Cerebellar cortex (tissue), 1 donor: ENCODE results near the gene OR6Q1.

Experiments
- DNase-seq: peaks from one replicate; pipeline ENCODE4 v3.0.0-alpha.2; 2015; ENCODE audit warnings: low spot score

The OR6Q1 gene

DNA sequence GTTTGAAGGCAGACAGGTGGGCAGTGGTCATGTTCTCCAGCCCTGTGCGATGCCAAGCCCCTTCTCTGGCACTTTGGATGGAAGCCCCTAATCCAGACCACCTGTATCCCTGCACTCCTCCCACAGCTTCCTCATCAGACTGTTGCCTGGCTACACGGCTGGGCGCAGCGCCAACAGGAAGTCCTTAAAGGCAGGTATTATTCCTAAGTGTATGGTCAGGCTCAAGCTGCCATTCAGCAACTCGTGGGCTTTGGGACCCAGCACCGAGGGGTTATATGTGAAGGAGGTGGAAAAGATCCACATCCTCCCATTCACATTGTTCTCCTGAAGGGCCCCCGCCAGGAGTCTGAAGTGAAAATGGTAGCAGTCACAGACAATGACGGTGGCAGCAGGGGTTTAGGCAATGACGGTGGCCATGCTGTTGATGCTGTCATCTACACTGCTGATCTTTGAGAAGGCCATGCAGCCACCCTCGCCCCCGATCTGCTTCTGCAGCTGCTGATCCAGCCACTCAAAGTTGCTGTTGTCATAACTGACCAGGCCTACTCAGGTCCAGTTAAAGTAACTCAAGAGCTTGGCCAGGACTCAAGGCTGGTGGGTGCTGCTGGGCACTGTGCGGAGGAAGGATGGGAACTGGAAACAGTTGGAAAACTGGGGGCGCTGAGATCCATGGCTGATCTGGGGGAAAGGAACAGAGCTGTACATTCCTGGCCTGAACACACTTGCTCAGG, 27.7 kb downstream of the OR6Q1 start:
- DNase-seq = no peak

DNA sequence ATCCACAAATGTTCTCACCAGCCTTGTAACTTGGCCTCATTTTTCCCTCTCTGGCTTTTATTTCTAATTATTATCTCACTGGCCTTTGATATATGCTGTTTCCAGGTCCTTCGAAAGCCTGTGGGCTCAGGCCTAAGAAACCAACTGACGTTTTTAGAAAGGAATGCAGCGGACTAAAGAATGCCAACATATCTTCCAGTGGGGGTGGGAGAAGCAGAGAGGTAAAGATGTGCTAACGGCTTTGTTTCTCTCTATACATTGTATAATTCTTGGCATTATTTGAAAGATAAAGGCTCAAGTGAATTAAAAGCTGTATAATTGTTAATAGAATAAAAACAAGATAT, 28.2 kb downstream of the OR6Q1 start:
- DNase-seq = no peak

DNA sequence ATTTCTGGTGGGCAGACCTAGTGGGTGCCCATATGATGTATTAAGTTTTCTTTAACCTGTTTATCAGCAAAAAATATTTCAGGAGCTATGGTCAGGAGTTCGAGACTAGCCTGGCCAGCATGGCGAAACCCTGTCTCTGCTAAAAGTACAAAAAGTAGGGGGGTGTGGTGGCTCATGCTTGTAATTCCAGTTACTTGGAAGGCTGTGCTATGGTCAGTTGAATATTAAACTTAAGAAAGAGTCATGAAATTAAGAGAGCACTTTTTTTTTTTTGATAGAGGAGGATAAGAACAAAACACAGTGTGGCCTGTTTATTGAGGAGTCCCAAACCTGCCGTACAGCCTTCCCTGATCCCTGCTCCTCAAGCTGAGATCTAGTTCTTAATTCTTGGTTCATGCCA, 29.8 kb downstream of the OR6Q1 start:
- DNase-seq = no peak

DNA sequence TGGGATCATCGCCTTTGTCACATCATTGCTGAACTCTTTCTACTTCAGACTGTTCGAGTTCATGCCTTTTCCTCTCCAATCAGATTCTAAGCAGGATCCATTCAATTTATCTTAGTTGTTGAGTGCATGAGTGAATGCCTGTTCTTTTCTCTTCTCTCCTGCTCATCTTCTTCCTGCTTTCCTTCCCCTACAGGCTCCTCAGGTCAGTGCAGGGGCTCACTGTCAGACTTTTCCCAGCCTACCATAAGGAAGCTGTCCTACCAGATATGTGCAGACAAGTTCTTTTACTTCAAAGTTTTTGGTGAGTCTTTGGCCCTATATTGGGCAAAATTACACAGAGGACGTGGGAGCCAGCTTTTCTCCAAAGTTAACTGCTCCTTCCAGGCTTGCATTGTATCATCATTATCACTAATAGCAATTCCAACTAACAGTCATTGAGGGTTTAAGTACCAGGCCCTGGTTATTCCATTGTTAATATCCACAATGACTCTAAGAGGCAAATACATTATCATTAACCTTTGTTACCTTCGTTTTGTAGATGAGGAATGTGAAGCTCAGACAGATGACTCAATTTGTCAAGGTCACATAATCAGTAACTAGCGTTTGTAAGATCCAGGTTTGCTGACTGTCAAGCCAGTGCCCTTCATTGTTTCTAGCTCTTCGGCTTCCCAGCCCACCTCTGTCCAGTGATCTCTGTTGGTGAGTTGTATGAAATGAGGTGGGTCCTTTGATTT, 30.4 kb downstream of the OR6Q1 start:
- no peak for DNase-seq

DNA sequence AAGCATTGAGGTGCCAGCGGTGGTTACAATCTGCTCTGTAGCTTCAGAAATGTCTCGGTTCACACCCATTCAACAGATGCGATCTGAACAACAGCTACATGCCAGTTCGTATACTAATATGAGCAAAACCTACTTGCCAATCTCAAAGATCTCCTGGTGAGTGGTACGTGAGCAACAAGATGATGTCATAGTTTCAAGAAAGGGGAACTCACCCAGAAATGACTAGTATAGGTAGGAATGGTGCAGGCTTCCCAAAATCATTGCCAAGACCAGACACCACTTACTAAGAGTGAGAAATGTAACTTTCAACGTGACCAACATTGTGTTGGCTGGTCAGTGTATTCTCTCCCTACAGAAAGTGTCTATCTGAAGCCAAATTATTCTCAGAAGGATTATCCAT, 31.1 kb downstream of the OR6Q1 start:
- no peak for DNase-seq

DNA sequence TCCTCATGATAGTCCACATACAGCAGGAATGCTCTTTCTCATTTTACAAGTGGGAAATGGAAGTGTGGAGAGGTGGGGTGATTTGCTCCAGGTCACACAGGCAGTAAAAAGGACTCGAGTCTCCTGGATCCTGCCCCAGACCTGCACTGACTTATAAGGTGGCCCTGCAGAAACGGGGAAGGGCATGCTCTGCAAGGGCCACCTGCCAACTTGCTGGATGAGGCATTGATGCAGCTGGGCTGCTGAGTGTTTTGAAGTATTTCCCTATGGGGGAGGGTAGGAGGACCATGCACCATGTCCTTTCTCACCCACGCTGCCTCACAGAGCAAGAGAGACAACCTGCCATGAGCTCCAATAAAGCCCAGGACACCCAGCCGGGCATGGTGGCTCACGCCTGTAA, 36.9 kb downstream of the OR6Q1 start:
- DNase-seq = no peak

DNA sequence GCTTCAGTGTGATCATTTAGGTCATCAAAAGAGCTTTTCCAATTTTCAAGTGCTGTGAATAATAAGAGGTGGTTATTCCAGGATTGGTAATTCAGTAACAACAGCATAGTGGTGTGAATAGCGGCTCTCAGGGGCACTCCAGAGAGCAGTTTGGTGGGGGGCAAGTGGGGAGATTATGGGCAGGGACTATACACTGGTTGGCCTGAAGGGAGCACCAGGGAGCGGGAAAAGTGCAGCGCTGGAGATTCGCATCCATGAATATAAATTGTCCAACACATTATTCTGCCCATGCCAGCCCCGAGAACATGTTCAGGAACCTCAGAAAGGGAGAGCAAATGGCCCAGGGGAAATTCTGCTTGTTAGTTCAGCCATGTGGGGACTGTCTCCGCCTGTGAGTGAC, 37.9 kb downstream of the OR6Q1 start:
- DNase-seq = no peak

DNA sequence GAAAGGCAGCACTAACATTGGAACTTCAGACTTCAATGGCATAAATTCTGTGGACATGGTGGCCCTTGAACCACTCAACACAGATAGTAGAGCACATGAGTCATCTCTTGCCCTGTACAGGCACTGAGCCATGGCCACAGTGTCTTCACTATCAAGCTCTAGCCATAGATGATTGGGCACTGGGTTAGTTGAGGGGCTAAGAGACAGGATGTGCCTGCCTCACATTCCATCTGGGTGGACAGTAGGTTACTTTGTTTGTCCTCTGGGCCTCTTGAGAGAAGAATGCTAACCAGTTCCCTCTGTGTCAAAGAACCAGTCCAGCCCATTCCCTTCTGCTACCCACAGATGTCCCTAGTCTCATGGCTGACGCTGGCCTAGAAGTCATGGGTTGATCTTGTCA, 39.8 kb downstream of the OR6Q1 start:
- DNase-seq = no peak

DNA sequence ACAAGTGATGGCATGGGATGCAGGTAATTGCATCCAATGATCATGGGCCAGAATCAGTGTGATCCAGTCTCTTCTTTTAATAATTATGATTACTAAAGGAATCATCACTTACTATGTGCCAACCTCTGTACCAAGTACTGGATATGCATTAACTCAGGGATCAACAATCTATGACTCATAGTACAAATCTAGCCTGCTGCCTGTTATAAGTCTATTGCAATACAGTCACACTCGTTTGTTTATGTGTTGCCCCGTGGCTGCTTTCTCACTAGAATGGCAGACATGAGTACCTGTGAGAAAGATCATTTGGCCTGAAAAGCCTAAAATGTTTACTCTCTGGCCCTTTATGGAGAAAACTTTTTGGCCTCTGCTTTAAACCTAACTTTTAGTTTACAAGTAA, 45.0 kb downstream of the OR6Q1 start:
- DNase-seq = no peak
